ENCODE results near the gene CLDN22.

Gene CLDN22

GRCh38 chr4:183356173-183356830 is 36.2 kb upstream of the CLDN22 start:
- H3K9ac ChIP-seq (ENCODE audit: low read depth, low read length), result no peak overlapping the region
- no peak overlapping the region for H2AFZ ChIP-seq (ENCODE audit: low read depth, low read length)
- H3K4me1 ChIP-seq (ENCODE audit: insufficient read depth, low read length), result no peaks in the 10 kb centered on the region
- DNase-seq, result no peak
- no peak overlapping the region for H3K4me2 ChIP-seq (ENCODE audit: insufficient read depth, low read length)
- TF ChIP-seq EZH2 (IDR thresholded peaks at IDR 0.05; ENCODE audit: borderline replicate concordance, low read depth, low read length, severe bottlenecking), result no peak
- no peak for TF ChIP-seq CTCF (IDR thresholded peaks at IDR 0.05; ENCODE audit: borderline replicate concordance, extremely low read depth, low read length, poor library complexity, severe bottlenecking)
- ATAC-seq (ENCODE audit: insufficient read depth, low read depth), result no peak
- H3K4me3 ChIP-seq (ENCODE audit: low read depth in 1 of 2, low read length in 2 of 2), result no peak overlapping the region
- no peaks in the 10 kb centered on the region for H4K20me1 ChIP-seq (ENCODE audit: insufficient read depth, low read length)
- H3K27ac ChIP-seq (ENCODE audit: low read length), result no peak overlapping the region
- no peaks in the 10 kb centered on the region for H3K36me3 ChIP-seq (ENCODE audit: insufficient read depth, low read length)
- no peaks in the 10 kb centered on the region for H3K9me3 ChIP-seq (ENCODE audit: insufficient read depth, low read length, severe bottlenecking)
- H3K79me2 ChIP-seq (ENCODE audit: insufficient read depth, low read length), result no peaks in the 10 kb centered on the region
- H3K27me3 ChIP-seq (ENCODE audit: insufficient read depth, low read length, poor library complexity), result no peaks in the 10 kb centered on the region

DNA sequence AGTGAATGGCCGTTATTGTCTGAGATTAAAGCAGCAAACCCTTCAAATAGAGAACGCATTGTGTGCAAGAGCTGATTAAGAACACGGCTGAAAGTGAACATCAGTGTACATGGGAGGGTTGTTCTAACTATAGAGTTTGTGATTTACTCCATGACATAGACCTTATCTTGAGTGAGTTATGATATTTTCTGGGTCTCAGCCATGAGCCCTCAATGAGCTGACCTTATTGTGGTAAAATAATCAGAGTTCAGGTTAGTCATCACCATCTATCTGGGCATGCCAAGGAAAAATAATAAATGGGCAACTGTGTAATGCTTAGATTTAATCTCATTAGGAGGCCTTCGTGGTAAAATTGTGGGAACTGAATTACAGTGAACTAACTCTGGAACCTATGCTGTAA is 35.3 kb upstream of the CLDN22 start:
- Histone ChIP-seq H4K20me1 (ENCODE audit: insufficient read depth, low read length) (no peaks in the 10 kb centered on the region), H3K4me1 (ENCODE audit: insufficient read depth, low read length) (no peaks in the 10 kb centered on the region), H3K79me2 (ENCODE audit: insufficient read depth, low read length) (no peaks in the 10 kb centered on the region), H3K9me3 (ENCODE audit: insufficient read depth, low read length, severe bottlenecking) (no peaks in the 10 kb centered on the region), H3K9ac (ENCODE audit: low read depth, low read length) (no peak overlapping the region), H3K36me3 (ENCODE audit: insufficient read depth, low read length) (no peaks in the 10 kb centered on the region), H3K27ac (ENCODE audit: low read length) (no peak overlapping the region), H3K4me2 (ENCODE audit: insufficient read depth, low read length) (no peak overlapping the region), H3K27me3 (ENCODE audit: insufficient read depth, low read length, poor library complexity) (no peaks in the 10 kb centered on the region), H2AFZ (ENCODE audit: low read depth, low read length) (no peak overlapping the region), H3K4me3 (ENCODE audit: low read depth in 1 of 2, low read length in 2 of 2) (no peak overlapping the region)
- TF ChIP-seq CTCF (IDR thresholded peaks at IDR 0.05; ENCODE audit: borderline replicate concordance, extremely low read depth, low read length, poor library complexity, severe bottlenecking), result no peak
- no peak for TF ChIP-seq EZH2 (IDR thresholded peaks at IDR 0.05; ENCODE audit: borderline replicate concordance, low read depth, low read length, severe bottlenecking)
- DNase-seq (no peak), ATAC-seq (ENCODE audit: insufficient read depth, low read depth) (no peak)

DNA sequence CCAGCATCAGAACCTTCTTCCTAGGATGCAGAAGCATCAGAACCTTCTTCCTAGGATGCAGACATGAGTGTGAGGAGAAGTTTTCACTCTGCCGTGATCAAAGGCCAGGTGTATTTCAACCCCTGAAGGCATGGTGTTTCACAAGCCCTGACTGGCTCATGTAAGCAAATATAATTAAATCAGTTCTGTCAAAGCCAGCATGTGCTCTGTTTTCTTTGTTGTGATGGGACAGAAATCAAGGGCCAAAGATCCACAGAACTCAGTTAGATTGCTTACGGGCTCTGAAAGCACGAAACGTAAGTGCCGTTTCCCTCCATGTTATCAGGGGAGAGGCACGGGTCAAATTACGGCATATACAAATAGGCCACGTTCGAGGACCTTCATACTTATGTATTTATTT is 34.1 kb upstream of the CLDN22 start:
- no peak for DNase-seq
- H3K9ac ChIP-seq (ENCODE audit: low read depth, low read length), result no peak overlapping the region
- H3K79me2 ChIP-seq (ENCODE audit: insufficient read depth, low read length), result no peaks in the 10 kb centered on the region
- no peaks in the 10 kb centered on the region for H3K27me3 ChIP-seq (ENCODE audit: insufficient read depth, low read length, poor library complexity)
- H3K4me3 ChIP-seq (ENCODE audit: low read depth in 1 of 2, low read length in 2 of 2), result no peak overlapping the region
- H3K27ac ChIP-seq (ENCODE audit: low read length), result no peak overlapping the region
- H3K4me1 ChIP-seq (ENCODE audit: insufficient read depth, low read length), result no peaks in the 10 kb centered on the region
- H2AFZ ChIP-seq (ENCODE audit: low read depth, low read length), result no peak overlapping the region
- ATAC-seq (ENCODE audit: insufficient read depth, low read depth), result no peak
- no peak overlapping the region for H3K4me2 ChIP-seq (ENCODE audit: insufficient read depth, low read length)
- no peak for TF ChIP-seq EZH2 (IDR thresholded peaks at IDR 0.05; ENCODE audit: borderline replicate concordance, low read depth, low read length, severe bottlenecking)
- TF ChIP-seq CTCF (IDR thresholded peaks at IDR 0.05; ENCODE audit: borderline replicate concordance, extremely low read depth, low read length, poor library complexity, severe bottlenecking), result no peak
- H3K36me3 ChIP-seq (ENCODE audit: insufficient read depth, low read length), result no peaks in the 10 kb centered on the region
- H4K20me1 ChIP-seq (ENCODE audit: insufficient read depth, low read length), result no peaks in the 10 kb centered on the region
- no peaks in the 10 kb centered on the region for H3K9me3 ChIP-seq (ENCODE audit: insufficient read depth, low read length, severe bottlenecking)

Measured in DND-41 (cell line).